ENCODE measurements around the gene FIGNL1.
"Not testable (repeated sequence)": the region's sequence is repeated elsewhere in the genome, so short reads cannot be mapped to it uniquely, and the experiment has no call there.

FIGNL1 gene

DNA sequence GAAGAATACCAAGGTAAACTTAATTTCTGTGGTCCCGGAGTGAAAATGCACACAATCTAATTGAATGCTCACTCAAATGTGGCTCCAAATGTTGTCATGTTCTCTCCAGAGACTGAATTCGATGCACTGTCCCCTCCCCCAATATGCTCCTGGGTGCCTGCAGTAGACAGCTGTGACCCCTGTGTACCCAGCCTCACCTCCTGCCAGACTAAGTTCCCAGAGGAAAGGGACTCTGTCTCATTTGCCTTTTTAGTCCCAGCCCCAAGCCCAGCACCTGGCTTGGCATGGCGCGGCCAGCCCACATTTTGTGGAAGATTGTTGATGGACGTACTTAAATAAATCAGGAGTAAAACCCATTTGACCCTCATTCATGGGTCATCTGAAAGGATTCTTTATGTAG lies 21.8 kb upstream of the FIGNL1 start:
- DNase-seq (ENCODE audit: extremely low read depth in 1 of 2, low read depth in 1 of 2): no peak

DNA sequence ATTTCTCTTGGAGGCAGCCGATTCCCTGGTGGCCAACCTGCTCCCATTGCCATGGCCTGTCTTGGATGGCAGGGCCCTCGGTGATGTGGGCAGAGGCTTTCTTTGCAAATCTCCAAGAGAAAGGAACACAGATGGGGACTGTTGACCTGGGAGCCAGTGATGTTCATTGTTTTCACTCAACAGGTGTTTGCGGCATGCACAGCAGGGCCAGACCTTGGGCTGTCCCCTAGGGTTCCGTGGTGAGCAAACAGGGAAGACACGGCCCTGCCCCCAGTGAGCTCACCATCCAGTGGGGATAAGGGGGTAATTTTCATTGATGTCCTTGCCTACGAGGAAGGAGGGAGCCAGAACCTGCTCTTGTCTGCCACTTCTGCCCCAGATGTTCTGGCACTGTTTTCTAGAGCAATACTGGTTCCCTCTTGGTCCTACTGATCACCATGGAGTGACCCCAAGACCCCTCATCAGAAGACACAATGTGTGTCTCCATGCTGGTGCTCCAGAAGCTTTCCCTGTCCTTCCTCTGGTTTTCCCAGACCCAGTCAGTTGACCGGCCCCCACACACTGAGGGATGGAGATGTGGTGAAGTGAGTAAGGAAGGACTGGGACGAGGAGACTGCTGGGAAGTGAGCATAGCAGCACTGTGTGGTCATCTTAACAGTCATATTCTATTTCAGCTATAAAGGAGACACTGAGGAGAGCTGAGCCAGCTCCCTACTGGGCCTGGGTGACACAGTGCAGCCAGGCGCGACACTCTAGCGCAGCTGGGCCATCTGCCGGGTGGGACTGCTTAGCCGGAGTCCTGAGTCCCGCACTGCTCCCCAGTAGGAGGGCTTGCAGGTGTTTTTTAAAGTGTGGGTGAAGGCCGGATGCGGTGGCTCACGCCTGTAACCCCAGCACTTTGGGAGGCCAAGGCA lies 20.4 kb upstream of the FIGNL1 start:
- no peak for DNase-seq (ENCODE audit: extremely low read depth in 1 of 2, low read depth in 1 of 2)

DNA sequence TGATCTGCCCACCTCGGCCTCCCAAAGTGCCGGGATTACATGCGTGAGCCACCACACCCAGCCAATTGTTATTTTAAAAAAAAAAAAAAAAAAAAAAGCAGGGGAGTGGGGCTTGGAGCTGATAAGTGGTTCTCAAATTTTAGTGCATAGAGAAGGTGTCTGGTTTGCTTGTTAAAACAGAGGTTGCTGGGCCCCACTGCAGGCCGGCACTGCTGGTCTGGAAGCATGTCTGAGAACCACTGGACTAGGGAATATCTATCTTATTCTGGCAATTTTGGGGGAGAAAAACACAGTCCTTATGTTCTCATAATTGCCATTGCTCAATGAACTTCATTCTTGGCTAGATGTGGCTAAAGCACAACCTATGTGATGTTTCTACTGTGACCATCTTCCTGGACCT lies 19.0 kb upstream of the FIGNL1 start:
- no peak for DNase-seq (ENCODE audit: extremely low read depth in 1 of 2, low read depth in 1 of 2)

DNA sequence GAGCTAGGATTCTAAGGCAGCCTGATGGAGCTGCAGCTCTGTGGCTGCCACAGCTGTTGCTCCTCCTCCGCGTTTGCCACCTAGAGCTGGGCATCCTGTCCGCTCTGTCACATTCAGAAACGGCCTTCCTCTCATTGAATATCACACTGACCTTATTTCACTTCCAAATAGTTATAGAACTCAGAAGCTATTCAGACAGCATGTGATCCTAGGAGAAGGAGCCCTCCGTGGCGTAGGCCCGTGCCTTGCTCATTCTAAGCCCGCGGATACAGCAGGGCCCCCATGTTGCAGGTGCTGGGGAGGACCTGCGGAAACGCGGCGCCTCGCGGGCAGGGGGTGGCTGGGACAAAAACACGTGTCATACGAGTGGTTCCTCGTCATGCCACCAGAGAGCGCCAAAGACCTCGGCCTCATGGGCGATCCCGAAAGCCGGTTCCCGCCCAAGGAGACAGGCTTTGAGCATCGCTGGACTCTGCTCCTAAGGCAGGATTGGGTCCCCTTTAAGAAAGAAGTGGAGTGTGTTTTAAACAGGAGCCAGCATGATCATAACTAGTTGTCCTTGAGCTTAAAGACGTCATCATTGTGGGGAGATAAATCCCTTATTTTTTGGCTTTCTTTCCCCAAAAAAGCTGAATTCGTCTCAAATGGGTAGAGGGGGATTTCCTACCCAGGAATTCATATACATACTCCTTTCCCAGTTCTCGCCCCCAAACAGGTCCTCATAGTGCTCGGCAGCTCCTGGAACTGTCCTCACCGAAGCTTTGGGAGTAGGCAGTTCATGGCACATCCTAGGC lies 17.9 kb upstream of the FIGNL1 start:
- DNase-seq (ENCODE audit: extremely low read depth in 1 of 2, low read depth in 1 of 2): peak; percentile 38 to 68

DNA sequence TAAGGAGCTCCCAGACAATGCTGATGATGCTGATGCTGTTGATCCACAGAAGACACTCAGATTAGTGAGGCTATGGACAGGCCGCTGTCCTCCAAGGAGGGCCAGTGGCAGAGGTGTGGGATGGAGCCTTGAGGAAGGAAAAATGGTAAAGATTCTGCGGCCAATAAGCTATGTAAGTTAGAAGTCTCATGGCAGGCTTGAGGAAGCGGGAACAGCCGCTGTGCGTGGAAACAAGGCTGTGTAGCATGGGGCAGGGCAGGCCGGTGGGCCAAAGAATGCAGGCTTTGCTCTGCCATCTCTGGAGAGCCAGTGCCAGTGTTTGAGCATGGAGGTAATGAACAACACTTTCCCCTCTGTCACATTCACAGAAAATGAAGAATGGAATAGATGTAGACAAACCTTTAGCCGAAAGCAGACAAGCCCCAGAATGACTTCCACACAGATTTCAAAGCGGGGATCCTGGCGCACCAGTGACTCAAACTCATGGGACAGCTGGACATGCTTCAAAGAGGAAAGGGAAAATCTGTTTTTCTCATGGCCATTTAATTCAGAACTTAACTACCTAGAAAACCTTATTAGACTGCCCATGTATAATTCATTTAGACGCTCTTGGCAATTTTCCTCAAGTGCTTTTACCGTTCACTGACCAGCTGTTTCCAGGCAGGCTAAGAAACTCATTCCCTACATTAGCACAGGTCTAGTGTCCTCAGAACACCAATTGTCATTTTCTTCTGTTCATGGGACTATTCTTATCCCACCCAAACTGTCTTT lies 16.9 kb upstream of the FIGNL1 start:
- DNase-seq (ENCODE audit: extremely low read depth in 1 of 2, low read depth in 1 of 2): no peak

DNA sequence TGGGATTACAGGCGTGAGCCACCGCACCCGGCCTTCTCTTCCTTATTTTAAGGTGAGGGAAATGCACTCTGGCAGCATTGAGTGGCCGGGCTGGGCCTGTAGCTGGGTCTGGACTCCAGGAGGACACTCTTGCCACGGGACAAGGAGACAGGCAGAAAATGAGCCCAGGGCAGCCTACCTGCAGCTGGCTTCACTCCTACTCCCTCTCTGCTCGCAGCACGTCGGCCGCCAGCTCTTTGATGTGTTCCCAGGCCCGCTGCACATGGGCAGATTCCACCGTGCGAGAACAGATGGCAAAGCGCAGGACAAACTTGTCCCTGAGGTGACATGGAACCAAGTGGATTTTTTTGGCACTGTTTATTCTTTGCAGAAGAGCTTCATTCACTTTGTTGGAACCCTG lies 12.9 kb upstream of the FIGNL1 start:
- DNase-seq (ENCODE audit: extremely low read depth in 1 of 2, low read depth in 1 of 2): no peak

DNA sequence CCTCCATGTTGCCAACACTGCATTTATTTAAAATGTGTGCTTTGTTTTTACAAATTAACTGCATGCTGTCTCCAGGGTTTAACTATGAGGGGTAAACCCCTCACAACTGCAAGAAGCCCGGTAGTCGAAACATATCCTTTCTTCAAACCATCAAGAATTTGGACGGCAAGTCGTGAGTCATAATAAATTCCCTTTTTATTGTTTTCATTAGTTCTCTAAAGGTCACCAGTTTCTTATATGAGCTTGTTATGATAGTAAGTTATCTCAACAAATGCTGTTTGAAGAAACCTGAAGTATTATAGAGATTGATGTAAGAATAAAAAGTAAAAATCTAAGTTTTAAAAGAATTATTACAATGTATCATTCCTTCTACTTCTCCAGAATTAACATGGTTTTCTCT lies 12.2 kb upstream of the FIGNL1 start:
- no peak for DNase-seq (ENCODE audit: extremely low read depth in 1 of 2, low read depth in 1 of 2)

DNA sequence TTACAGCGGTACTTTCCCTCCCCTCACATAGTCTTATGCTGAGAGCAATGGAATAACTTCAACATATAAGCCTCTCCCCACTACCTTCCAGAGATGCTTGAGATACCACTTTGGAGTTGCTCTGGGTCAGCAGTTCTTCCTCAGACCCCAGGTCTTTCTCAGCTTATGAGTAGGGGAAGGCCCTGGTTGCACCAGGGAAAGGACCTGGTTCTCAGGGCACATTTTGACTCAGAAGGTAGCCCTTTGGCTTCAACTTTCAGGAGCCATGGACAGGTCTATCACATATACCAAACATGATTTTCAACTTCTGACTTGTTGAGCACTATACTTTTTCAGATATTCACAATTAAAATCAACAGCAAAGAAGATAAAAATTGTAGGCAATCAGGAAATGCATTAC lies 11.5 kb upstream of the FIGNL1 start:
- no peak for DNase-seq (ENCODE audit: extremely low read depth in 1 of 2, low read depth in 1 of 2)

DNA sequence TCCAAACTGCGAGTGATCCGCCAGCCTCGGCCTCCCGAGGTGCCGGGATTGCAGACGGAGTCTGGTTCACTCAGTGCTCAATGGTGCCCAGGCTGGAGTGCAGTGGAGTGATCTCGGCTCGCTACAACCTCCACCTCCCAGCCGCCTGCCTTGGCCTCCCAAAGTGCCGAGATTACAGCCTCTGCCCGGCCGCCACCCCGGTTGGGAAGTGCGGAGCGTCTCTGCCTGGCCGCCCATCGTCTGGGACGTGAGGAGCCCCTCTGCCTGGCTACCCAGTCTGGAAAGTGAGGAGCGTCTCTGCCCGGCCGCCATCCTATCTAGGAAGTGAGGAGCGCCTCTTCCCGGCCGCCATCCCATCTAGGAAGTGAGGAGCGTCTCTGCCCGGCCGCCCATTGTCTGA lies 9.0 kb upstream of the FIGNL1 start:
- DNase-seq (ENCODE audit: extremely low read depth in 1 of 2, low read depth in 1 of 2): not testable (repeated sequence)

DNA sequence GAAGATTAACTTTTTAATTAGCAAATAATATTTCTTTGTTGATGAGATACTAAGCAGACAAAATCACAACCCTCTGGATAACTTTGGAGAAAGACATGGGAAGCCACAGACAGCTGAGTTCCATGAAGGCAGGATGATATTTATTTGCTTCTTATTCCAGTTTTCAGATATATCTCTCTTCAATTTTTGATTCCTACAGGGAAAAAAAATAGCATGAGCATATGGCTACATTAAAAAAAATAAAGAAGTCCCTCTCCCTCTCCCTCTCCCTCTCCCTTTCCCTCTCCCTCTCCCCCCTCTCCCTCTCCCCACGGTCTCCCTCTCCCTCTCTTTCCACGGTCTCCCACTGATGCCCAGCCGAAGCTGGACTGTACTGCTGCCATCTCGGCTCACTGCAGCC lies 8.5 kb upstream of the FIGNL1 start:
- not testable (repeated sequence) for DNase-seq (ENCODE audit: extremely low read depth in 1 of 2, low read depth in 1 of 2)

DNA sequence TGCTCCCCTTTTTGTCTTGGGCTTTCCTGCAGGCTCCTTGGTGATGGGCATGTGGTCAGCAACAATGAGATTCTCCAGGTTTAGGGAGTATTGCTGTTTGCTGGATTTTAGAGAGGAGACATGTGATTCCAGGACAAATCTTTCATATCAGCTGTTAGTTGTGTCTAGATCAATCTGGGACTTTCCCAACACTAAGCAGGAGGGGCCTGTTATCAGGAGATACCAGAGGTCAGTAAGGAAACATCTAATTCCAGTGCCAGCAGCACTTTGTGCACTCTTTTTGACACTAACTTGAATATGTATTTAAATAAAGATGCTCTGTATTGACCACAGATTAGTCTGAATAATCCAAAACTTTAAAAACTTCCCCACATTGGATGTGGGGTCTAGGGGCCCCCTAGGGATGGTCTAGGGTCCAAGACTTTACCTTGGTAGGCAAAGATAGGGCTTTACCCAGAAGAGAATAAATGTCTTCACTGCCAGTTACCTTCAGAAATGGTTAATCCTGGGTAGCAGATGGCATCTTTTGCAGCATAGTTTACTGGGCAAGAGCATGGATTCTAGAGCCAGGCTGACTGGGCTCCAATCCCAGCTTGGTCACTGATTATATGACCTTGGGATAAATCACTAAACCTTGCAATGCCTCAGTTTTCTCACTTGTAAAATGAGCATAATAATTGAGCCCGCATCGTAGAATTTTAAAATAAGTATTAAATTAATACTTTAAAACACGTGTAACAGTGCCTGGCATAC lies 6.4 kb upstream of the FIGNL1 start:
- no peak for DNase-seq (ENCODE audit: extremely low read depth in 1 of 2, low read depth in 1 of 2)

DNA sequence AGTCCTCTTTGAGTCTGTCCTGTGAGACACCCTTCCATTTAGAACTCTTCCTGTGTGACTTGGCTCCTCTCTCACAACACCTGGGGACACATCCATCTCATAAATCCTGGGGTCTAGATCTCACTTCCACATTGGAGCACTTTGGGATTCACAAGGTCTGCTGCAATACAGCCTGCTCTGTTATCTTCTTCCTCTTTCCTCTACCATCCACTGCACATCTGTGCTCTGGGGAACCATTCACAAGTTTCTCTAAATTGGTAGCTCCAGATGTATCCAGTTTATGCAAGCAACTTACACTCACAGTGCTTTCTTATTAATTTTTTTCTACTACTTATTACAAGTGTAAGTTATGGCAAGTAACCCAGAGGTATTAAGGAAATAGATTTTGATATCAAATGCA lies 5.5 kb upstream of the FIGNL1 start:
- no peak for DNase-seq (ENCODE audit: extremely low read depth in 1 of 2, low read depth in 1 of 2)

DNA sequence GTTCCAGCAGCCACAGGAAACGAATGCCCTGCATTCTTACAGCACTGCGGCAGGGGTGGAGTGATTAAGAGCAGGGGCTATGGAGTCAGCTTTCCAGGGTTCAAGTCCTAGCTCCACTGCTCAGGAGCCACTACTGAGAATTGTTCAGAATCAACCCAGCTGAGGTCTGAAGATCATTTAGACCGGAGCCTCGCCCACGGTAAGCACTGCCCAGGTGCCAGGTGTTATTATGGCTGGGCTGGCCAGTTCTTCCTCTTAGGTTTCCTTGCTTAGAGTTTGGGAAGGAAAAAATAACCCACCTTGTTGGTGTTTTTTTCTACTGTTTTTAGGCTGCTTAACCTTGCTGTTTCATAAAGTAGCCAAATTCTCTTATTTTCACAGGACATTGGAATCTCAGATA lies 4.8 kb upstream of the FIGNL1 start:
- no peak for DNase-seq (ENCODE audit: extremely low read depth in 1 of 2, low read depth in 1 of 2)

DNA sequence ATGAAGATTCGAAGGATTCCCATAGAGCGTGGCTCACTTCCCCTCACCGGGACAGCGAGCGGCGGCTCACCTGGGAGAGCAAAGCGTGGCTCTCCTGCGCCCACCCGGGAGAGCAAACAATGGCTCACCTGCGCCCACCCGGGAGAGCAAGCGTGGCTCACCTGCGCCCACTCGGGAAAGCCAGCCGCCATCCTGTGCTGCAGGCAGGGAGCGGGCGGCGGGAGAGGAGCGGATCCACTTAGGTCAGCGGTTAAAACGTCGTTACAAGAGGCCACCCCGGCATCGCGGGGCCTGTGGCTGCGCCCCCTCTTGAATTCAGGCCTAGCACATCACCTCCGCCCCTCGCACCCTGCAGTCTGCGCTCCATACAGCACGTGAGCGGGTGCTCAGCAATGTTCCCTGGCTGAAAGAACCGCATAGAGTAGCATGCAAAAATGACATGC lies 461 bp upstream of the FIGNL1 start:
- DNase-seq (ENCODE audit: extremely low read depth in 1 of 2, low read depth in 1 of 2): peak in 1 of 2 donors; percentile 11

DNA sequence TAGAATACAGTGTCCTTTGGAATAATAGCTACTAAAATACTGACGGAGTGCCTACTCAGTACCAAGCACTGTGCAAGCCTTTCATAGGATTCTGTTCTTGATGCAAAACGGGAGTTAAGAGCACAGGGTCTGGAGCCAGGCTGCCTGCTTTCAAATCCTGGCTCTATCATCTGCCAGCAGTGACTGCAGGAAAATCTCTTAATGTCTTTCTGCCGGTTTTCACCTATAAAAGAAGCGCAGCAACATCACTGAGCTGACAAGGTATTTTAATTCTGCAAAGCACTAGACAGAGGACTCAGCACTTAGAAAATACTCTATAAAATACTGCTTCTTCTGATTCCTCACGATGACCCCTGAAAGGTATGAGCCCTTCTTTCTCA lies 659 bp downstream of the FIGNL1 start:
- DNase-seq (ENCODE audit: extremely low read depth in 1 of 2, low read depth in 1 of 2): no peak

DNA sequence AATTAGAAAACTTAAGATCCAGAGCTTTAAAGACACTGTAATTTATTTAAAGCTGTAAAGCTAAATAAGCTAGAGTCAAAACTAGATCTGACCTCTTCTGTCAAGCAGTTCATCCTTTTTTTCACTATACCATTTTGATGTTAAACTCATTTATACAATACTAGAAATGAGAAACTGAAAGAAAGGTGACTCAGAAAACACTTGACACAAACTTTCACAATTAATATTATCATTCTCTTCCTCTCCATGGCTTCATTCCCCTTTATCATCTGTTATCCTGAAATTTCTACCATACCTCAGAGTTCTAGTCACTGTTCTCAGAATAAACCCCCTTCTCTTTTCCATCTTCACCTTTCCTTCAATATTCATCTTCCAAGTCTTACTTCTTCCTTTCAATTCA lies 1.3 kb downstream of the FIGNL1 start:
- no peak for DNase-seq (ENCODE audit: extremely low read depth in 1 of 2, low read depth in 1 of 2)

DNA sequence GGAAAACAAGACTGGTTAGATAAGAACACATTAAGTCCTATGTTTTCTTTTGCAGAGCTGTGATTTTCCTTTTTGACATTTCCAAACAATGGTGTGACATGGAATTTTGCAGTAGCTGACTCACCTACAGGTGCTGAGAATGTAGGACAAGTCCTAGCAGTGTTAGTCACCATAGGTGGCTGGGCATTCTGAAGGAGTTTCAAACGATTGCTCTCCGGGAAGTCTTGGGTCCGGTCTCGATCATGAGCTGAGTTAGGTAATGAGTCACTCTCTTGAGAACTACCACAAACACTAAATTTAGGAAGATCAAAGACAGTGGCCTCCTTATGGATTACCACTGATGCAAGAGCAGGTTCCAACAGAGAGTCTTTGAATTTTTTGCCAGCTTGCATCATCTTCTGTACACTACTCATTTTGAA lies 3.6 kb downstream of the FIGNL1 start:
- no peak for DNase-seq (ENCODE audit: extremely low read depth in 1 of 2, low read depth in 1 of 2)

DNA sequence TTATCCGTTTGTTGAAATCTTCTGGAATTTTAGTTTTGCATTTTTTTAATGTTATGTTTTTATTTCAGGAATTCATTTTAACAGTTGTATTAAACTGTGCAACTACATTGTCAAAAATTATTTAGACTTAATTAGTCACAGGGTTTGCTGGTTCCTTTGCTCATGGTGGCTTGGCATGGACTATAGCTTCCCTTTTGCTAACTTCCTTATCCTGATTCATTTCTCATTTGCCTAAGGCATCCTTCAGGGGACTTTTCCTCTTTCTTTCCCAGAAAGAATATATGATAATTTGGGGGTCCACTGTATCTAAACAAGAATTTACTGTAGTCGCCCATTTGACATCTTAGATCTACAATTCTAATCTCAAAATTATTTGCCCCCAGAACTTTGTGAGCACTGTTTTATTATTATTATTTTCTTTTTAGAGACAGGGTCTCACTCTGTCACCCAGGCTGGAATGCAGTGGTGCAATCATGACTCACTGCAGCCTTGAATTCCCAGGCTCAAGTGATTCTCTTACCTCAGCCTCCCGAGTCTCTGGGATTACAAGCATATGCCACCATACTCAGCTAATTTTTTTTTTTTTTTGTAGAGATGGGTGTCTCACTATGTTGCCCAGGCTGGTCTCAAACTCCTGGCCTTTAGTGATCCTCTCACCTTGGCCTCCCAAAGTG lies 13.9 kb downstream of the FIGNL1 start:
- DNase-seq (ENCODE audit: extremely low read depth in 1 of 2, low read depth in 1 of 2): no peak

DNA sequence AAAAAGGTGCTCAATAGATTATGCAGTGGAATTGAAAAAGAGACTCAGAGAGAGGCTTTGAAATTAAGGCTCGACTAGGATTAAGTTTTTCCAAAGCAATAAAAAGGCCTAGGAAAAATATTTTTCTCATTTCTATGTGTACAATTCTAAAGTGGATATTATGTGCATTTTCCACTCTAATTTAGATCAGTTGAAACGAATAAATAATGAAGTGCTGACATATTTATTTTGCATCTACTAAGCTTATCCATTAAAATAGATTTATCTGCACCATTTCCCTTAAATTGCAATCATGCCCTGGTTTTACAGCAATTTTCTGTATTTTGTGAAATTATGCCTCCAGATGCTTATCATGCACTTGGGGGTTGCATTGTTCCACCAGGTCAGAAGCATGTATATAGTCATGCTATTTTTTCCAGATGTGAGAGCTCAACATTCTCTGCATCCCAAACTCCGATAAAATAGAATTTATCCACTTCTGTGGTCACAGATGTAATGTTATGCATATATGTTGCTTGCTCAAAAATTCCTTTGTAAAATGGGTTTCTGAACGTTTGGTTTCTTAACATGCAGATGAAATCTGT lies 18.3 kb downstream of the FIGNL1 start:
- DNase-seq (ENCODE audit: extremely low read depth in 1 of 2, low read depth in 1 of 2): no peak

DNA sequence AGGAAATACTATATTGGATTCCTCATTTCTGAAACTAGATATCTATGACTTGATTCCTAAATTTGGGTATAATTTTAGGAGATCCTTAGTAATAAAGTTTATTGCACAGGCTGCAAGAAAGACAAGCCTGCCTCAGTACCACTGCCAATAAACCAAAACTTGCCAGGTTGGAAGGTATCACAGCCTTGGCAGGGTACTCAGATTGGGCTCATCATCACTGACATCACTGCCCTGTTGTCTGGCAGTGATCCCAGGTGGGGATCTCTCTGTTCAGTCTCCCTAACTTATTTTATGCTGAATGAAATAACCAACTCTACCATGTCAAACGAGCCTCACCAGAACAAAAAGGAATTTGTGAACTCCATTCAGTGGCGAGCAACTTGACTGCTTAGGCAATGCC lies 18.8 kb downstream of the FIGNL1 start:
- no peak for DNase-seq (ENCODE audit: extremely low read depth in 1 of 2, low read depth in 1 of 2)
